K562 (cell line): ENCODE data around the gene CLEC17A. TPM values are rescaled to one million over a fixed set of nuclear protein-coding genes. Genes with fewer than 3 reads are reported as not detected.

Source experiments
- ATAC-seq: fragments of 200-7000 bp; cut with Tn5 transposase; 3 replicates; pipeline ENCODE4 v1.9.1; 2020; ENCODE audit warnings: moderate library complexity
- BruUV-seq: library from RNA; stranded (reverse); fragments of 400-500 nt; replicated peaks from 2 replicates; lab custom pipeline; 2021; lab: Mats Ljungman, UMichigan
- CTCF ChIA-PET: fragments of 300-600 bp; formaldehyde crosslinking; extraction: SDS; loops from one replicate; lab custom pipeline; 2021; ENCODE audit warnings: low intra/inter-chr PET ratio; lab: Yijun Ruan, JAX
- POLR2A ChIA-PET: fragments of 300-600, 350-650 bp; sonication (Branson Sonifier 250); formaldehyde crosslinking; extraction: SDS; loops from one replicate; lab custom pipeline; 2021; ENCODE audit warnings: antibody characterized with exemption, inconsistent platforms; lab: Yijun Ruan, JAX
- DNase-seq, 4 experiments: peaks; one replicate each; pipeline versions ENCODE4 v3.0.0 to v3.0.0-alpha.2; 2011 to 2018; ENCODE audit warnings: low spot score in 3 of 4, mixed read lengths in 3 of 4; ENCODE audit errors: extremely low read depth in 1 of 4
- FAIRE-seq: peaks from 2 replicates; lab custom pipeline; 2011; peaks lifted over from hg19 to GRCh38; lab: Jason Lieb, UNC
- H2AFZ ChIP-seq: 2 replicates; pipeline ENCODE4 v1.6.0; 2011; ENCODE audit warnings: low read depth, low read length, control low read depth, inconsistent platforms
- H3K27ac ChIP-seq: fragments of 200-600 bp; 3 replicates; pipeline ENCODE4 v1.8.0; 2011; ENCODE audit warnings: low read depth, mild to moderate bottlenecking, control low read depth, inconsistent platforms, low read length, moderate library complexity, mixed read lengths; ENCODE audit errors: extremely low read depth
- H3K27me3 ChIP-seq, 2 experiments: fragments of 300-600 bp in 1 of 2; 2 replicates in 1 of 2; 3 replicates in 1 of 2; pipeline versions ENCODE4 v1.6.0 to v1.8.0; 2011; ENCODE audit warnings: inconsistent platforms in 2 of 2, low read length in 2 of 2, mild to moderate bottlenecking in 1 of 2, mixed read lengths in 1 of 2, moderate library complexity in 1 of 2; ENCODE audit not compliant: control insufficient read depth in 2 of 2, insufficient read depth in 2 of 2
- H3K36me3 ChIP-seq: fragments of 300-600 bp; 3 replicates; pipeline ENCODE4 v1.8.0; 2011; ENCODE audit warnings: mild to moderate bottlenecking, low read length, inconsistent platforms; ENCODE audit not compliant: control insufficient read depth, insufficient read depth
- H3K4me1 ChIP-seq, 2 experiments: fragments of 200-600 bp in 1 of 2; replicated peaks in 1 of 2; 2 replicates in 1 of 2; 3 replicates in 1 of 2; pipeline versions ENCODE4 v1.5.1 to v1.8.0; 2011; ENCODE audit warnings: inconsistent platforms in 2 of 2, low read length in 2 of 2, mild to moderate bottlenecking in 1 of 2, mixed read lengths in 1 of 2, moderate library complexity in 1 of 2; ENCODE audit not compliant: control insufficient read depth in 2 of 2, insufficient read depth in 2 of 2
- H3K4me2 ChIP-seq: 2 replicates; pipeline ENCODE4 v1.6.1; 2011; ENCODE audit warnings: low read length, control low read depth, inconsistent platforms, mixed read lengths; ENCODE audit not compliant: insufficient read depth
- H3K4me3 ChIP-seq: fragments of 200-600 bp; sonication (generic), shearing (Covaris generic); 2 replicates; pipeline ENCODE4 v1.5.1; 2016; ENCODE audit warnings: control low read depth, inconsistent platforms
- H3K79me2 ChIP-seq: fragments of 200-600 bp; 3 replicates; pipeline ENCODE4 v1.8.0; 2011; ENCODE audit warnings: low read length, inconsistent platforms; ENCODE audit not compliant: control insufficient read depth, insufficient read depth
- H3K9ac ChIP-seq, 2 experiments: 2 replicates each; pipeline versions ENCODE4 v1.6.0 to v1.6.1; 2011; ENCODE audit warnings: low read depth in 2 of 2, low read length in 2 of 2, control low read depth in 1 of 2, inconsistent platforms in 1 of 2, mild to moderate bottlenecking in 1 of 2, mixed read lengths in 1 of 2; ENCODE audit not compliant: insufficient read depth in 1 of 2
- H3K9me1 ChIP-seq: one replicate; pipeline ENCODE4 v1.6.0; 2011; ENCODE audit warnings: inconsistent platforms, mild to moderate bottlenecking, low read length, moderate library complexity; ENCODE audit not compliant: control insufficient read depth, insufficient read depth
- H3K9me3 ChIP-seq: replicated peaks from 2 replicates; pipeline ENCODE4 v1.5.1; 2011; ENCODE audit warnings: low read depth, low read length, inconsistent platforms; ENCODE audit not compliant: control insufficient read depth, insufficient read depth
- H4K20me1 ChIP-seq: replicated peaks from 2 replicates; pipeline ENCODE4 v1.6.1; 2011; ENCODE audit warnings: low read length, inconsistent platforms, mixed read lengths; ENCODE audit not compliant: control insufficient read depth, insufficient read depth
- CBFA2T2 ChIP-seq: fragments of 450-650 bp; conservative IDR thresholded peaks from 2 replicates; pipeline ENCODE4 v1.6.1; 2017; ENCODE audit warnings: mild to moderate bottlenecking
- CBFA2T3 ChIP-seq: fragments of 450-650 bp; IDR thresholded peaks from 2 replicates; pipeline ENCODE4 v1.6.1; 2017
- DPF2 ChIP-seq: fragments of 450-650 bp; IDR thresholded peaks from 2 replicates; pipeline ENCODE4 v1.6.1; 2016
- FOSL1 ChIP-seq: fragments of 200-800 bp; sonication (Bioruptor generic); conservative IDR thresholded peaks from 2 replicates; pipeline ENCODE4 v1.6.1; 2016; ENCODE audit warnings: missing genetic modification characterization, missing compliant biosample characterization
- KDM1A ChIP-seq, 2 experiments: fragments of 450-650 bp; IDR thresholded peaks; 2 replicates each; pipeline ENCODE4 v1.6.1; 2016; ENCODE audit warnings: mild to moderate bottlenecking in 2 of 2
- MEIS2 ChIP-seq: fragments of 450-650 bp; IDR thresholded peaks from 2 replicates; pipeline ENCODE4 v1.6.1; 2014; ENCODE audit warnings: mild to moderate bottlenecking; ENCODE audit not compliant: partially characterized antibody
- NFYB ChIP-seq: IDR thresholded peaks from 2 replicates; pipeline ENCODE4 v1.6.1; 2011; ENCODE audit warnings: mild to moderate bottlenecking, moderate library complexity; ENCODE audit not compliant: insufficient read length; ENCODE audit errors: extremely low read depth
- TCF3 ChIP-seq: sonication (generic); formaldehyde crosslinking; IDR thresholded peaks from 2 replicates; pipeline ENCODE4 v1.4.0; 2020; ENCODE audit warnings: mild to moderate bottlenecking, missing genetic modification reagents
- ZBTB7A ChIP-seq: IDR thresholded peaks from 2 replicates; pipeline ENCODE4 v1.6.1; 2011; ENCODE audit warnings: low read depth, mild to moderate bottlenecking, low read length, moderate library complexity, borderline replicate concordance; ENCODE audit not compliant: control insufficient read depth
- WGBS: fragments of 100-300 bp; shearing (Covaris generic); methylation state at CpG from one replicate; pipeline ENCODE4 v1.1.6; 2016; ENCODE audit warnings: low coverage, mixed read lengths; ENCODE audit not compliant: insufficient coverage; ENCODE audit errors: missing lambda C conversion rate; 5-methylcytosine and 5-hydroxymethylcytosine counted together
- in situ Hi-C: fragments of 300-500 bp; cut with MboI; formaldehyde crosslinking; loops from 4 replicates; pipeline ENCODE4 v1.15.0; 2018; ENCODE audit warnings: inconsistent platforms, mixed read lengths
- intact Hi-C: fragments of 100-400 bp; cut with micrococcal nuclease; formaldehyde crosslinking; loops from 2 replicates; pipeline ENCODE4 v1.14.2; 2022
- polyA plus RNA-seq, 8 experiments: library from polyadenylated mRNA; depleted of rRNA in 4 of 8; stranded (reverse) in 5 of 8; unstranded in 3 of 8; fragments of >200 nt; fragmentation: Nextera tagmentation in 2 of 8; fragmentation: Illumina TruSeq in 1 of 8; extraction: Ambion mirVana in 2 of 8; extraction: Trizol in 1 of 8; gene quantifications; 2 replicates each; pipeline versions ENCODE4 v1.2.1 to v1.2.3, GENCODE V29; 2011 to 2014; ENCODE audit warnings: inconsistent platforms in 1 of 8, missing spikeins in 1 of 8
- total RNA-seq, 7 experiments: library from RNA; depleted of rRNA in 6 of 7; stranded (reverse); fragments of >200 nt in 6 of 7; fragmentation: Illumina TruSeq in 2 of 7; extraction: Trizol in 2 of 7; gene quantifications; 2 replicates each; pipeline versions ENCODE4 v1.2.1 to v1.2.3, GENCODE V29; 2011 to 2021; ENCODE audit warnings: low replicate concordance in 1 of 7
- TF ChIP-seq, protein P1 (sequence below): fragments of 450-650 bp; IDR thresholded peaks from 2 replicates; pipeline ENCODE4 v1.6.1; 2018; ENCODE audit warnings: mild to moderate bottlenecking, low read depth; ENCODE audit not compliant: partially characterized antibody

CLEC17A gene
- total and polyA plus RNA-seq, 9 of the 15 experiments (the other 6 are each of a cell fraction or from before 2014, with no cell fraction given) = 0.03 TPM; not detected in 8

DNA sequence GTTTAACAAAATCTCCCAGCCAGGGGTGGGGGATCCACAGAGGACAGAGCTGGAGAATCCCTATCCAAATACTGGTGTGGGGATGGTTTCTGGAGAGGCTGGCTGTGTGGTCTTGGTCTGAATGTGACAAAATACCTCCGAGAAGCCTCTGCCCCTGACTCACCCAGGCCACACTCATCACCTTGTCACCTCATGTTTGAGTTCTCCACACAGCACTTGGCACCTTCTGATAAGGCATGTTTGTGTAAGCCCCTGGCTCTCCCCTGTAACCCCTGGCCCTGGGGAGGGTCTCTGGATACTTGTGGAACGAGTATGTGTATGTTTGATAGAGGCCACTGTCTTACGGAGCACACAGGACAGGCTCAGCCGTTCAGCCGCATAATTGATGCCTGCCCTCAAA lies 38.8 kb upstream of the CLEC17A start:
- TF ChIP-seq TCF3 (CRISPR knock-in tag) (peak; percentile 63), ZBTB7A (peak; percentile 85; the same call in 1 of the 2 replicates), MEIS2 (peak; percentile 32), CBFA2T2 (peak; percentile 46; the same call in 1 of the 2 replicates), NFYB (no peak), FOSL1 (tag) (peak; percentile 46; the same call in 1 of the 2 replicates), KDM1A (IDR thresholded peaks at IDR 0.05) (no peak), CBFA2T3 (peak; percentile 72), DPF2 (0 out of 2 replicates have a peak, but pooled peaks have one; percentile 39)
- TF ChIP-seq, protein P1, sequence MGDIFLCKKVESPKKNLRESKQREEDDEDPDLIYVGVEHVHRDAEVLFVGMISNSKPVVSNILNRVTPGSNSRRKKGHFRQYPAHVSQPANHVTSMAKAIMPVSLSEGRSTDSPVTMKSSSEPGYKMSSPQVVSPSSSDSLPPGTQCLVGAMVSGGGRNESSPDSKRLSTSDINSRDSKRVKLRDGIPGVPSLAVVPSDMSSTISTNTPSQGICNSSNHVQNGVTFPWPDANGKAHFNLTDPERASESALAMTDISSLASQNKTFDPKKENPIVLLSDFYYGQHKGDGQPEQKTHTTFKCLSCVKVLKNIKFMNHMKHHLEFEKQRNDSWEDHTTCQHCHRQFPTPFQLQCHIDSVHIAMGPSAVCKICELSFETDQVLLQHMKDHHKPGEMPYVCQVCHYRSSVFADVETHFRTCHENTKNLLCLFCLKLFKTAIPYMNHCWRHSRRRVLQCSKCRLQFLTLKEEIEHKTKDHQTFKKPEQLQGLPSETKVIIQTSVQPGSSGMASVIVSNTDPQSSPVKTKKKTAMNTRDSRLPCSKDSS = no peak
- TF ChIP-seq, all 486 proteins: peak for 7
- H3K79me2 ChIP-seq = peaks cover 70% of the 10 kb centered on the region
- H3K27ac ChIP-seq = no peak overlapping the region
- H3K4me3 ChIP-seq = no peak overlapping the region
- CTCF ChIA-PET = no interaction called here
- H3K9ac ChIP-seq = peak overlapping the region; percentile 30 to 56; a peak in 2 of 4 replicates
- H3K36me3 ChIP-seq = peaks cover 37% of the 10 kb centered on the region; the same call in 1 of the 3 replicates
- peak overlapping the region; percentile 43; the same call in 1 of the 2 replicates for H3K4me2 ChIP-seq
- peaks cover 8% of the 10 kb centered on the region; the same call in 1 of the 2 replicates for H4K20me1 ChIP-seq
- BruUV-seq = no TSS peak
- no peaks in the 10 kb centered on the region for H3K9me3 ChIP-seq
- in situ Hi-C loops (no loop called here), intact Hi-C loops (no loop called here)
- peak; percentile 61 for FAIRE-seq
- 19% methylated on average over 5 of the region's 5 CpGs for WGBS
- peaks cover 11 to 39% of the 10 kb centered on the region in 2 experiments; a peak in 4 of 5 replicates for H3K4me1 ChIP-seq
- POLR2A ChIA-PET = no interaction called here
- no peaks in the 10 kb centered on the region for H3K9me1 ChIP-seq
- H2AFZ ChIP-seq = no peak overlapping the region
- DNase-seq = peak; percentile 59 to 67 (median 63)
- no peaks in the 10 kb centered on the region for H3K27me3 ChIP-seq
- peak; percentile 27 for ATAC-seq
